Lower leg skin (tissue), 4 donors: ENCODE data around the gene ANKRD33B. TPM values are rescaled to one million over a fixed set of nuclear protein-coding genes. Genes with fewer than 3 reads are reported as not detected.

Source experiments
- DNase-seq, 2 donors: peaks; one replicate each; pipeline ENCODE4 v3.0.0-alpha.2; 2019; ENCODE audit warnings: low spot score in 2 of 2
- H3K4me3 ChIP-seq: fragments of 200-600 bp; sonication (generic); 2 replicates; pipeline ENCODE4 v1.5.1; 2017; ENCODE audit warnings: mild to moderate bottlenecking, low read depth; ENCODE audit not compliant: poor library complexity, severe bottlenecking
- POLR2A ChIP-seq, 2 donors: fragments of 450-650 bp; IDR thresholded peaks; one replicate each; pipeline ENCODE4 v1.6.1; 2016 to 2017; ENCODE audit warnings: antibody characterized with exemption in 2 of 2, mild to moderate bottlenecking in 1 of 2, moderate library complexity in 1 of 2
- WGBS, 2 donors: methylation state at CpG; one replicate each; pipeline ENCODE4 v1.1.5; 2018; 5-methylcytosine and 5-hydroxymethylcytosine counted together
- intact Hi-C: fragments of 100-400 bp; cut with DNase I; formaldehyde crosslinking; loops from one replicate; pipeline ENCODE4 v1.15.0; 2023; ENCODE audit warnings: low total_unique reads
- total RNA-seq, 4 donors: library from RNA; depleted of rRNA; stranded (reverse); fragments of >200 nt; gene quantifications; one replicate each; pipeline ENCODE4 v1.1.0, GENCODE V29; 2016
- TF ChIP-seq, protein P1 (sequence below), 3 donors: fragments of 450-650 bp; IDR thresholded peaks; one replicate each; pipeline ENCODE4 v1.5.1; 2016; ENCODE audit warnings: antibody characterized with exemption in 3 of 3, mild to moderate bottlenecking in 3 of 3, moderate library complexity in 2 of 3

ANKRD33B gene
- total RNA-seq, 4 donors from 2014 or later, result 12.6 to 35.4 (median 17.6) TPM

DNA sequence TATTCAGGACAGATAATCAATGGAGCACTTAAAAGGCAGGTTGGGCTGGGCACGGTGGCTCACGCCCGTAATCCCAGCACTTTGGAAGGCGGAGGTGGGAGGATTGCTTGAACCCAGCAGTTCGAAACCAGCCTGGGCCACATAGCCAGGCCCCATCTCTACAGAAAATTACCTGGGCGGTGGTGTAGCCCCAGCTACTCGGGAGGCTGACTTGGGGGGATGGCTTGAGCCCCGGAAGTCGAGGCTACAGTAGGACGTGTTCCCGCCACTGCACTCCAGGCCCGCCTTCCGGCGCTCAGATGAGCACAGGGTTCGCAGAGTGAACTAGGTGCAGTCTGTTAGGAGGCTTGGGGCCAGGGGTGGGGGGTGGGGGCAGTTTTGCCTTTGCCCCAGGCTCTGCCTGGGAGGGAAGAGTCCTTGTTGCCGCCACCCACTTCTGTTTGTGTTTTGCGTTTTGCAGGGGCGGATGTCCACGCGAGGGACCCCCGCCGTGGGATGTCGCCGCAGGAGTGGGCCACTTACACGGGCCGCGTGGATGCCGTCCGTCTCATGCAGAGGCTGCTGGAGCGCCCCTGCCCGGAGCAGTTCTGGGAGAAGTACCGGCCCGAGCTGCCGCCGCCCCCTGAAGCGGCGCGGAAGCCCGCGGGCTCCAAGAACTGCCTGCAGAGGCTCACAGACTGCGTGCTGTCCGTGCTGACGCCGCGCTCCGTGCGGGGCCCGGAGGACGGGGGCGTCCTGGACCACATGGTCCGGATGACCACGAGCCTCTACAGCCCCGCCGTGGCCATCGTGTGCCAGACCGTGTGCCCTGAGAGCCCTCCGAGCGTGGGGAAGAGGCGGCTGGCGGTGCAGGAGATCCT, 85.2 kb downstream of the ANKRD33B start:
- no peak overlapping the region for H3K4me3 ChIP-seq
- WGBS, 2 donors, result 77 to 93% methylated on average over 51 to 60 of the region's 60 CpGs
- no peak for TF ChIP-seq POLR2A (IDR thresholded peaks at IDR 0.05)
- peak in 1 of 2 donors; percentile 74 for DNase-seq
- intact Hi-C loops, result no loop called here

DNA sequence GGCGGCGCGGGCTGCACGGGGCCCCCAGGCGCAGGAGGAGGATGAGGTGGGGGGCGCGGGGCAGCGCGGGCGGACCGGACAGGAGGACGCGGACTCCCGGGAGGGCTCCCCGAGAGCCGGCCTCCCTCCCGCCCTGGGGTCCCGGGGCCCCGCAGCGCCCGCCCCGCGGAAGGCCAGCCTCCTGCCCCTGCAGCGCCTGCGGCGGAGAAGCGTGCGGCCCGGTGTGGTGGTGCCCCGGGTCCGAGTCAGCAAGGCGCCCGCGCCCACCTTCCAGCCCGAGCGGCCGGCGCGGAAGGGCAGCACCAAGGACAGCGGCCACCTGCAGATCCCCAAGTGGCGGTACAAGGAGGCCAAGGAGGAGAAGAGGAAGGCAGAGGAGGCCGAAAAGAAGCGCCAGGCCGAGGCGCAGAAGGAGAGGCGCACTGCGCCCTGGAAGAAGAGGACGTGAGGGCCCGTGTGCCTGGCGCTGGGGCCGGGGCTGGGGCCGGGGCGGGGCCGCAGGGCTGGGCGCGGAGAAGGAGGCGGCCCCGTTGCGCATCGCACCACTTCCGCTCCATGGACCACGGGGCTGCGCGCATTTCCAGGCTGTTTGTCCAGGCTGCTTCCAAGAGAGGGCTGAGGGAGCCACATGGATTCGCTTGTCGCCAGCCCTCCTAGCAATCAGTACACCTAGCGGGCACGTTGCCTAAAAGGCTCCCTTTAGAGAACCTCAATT, 86.0 kb downstream of the ANKRD33B start:
- DNase-seq, result peak in 1 of 2 donors; percentile 65
- TF ChIP-seq, protein P1, sequence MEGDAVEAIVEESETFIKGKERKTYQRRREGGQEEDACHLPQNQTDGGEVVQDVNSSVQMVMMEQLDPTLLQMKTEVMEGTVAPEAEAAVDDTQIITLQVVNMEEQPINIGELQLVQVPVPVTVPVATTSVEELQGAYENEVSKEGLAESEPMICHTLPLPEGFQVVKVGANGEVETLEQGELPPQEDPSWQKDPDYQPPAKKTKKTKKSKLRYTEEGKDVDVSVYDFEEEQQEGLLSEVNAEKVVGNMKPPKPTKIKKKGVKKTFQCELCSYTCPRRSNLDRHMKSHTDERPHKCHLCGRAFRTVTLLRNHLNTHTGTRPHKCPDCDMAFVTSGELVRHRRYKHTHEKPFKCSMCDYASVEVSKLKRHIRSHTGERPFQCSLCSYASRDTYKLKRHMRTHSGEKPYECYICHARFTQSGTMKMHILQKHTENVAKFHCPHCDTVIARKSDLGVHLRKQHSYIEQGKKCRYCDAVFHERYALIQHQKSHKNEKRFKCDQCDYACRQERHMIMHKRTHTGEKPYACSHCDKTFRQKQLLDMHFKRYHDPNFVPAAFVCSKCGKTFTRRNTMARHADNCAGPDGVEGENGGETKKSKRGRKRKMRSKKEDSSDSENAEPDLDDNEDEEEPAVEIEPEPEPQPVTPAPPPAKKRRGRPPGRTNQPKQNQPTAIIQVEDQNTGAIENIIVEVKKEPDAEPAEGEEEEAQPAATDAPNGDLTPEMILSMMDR (IDR thresholded peaks at IDR 0.05), result no peak
- WGBS, 2 donors, result 66 to 85% methylated on average over 49 to 60 of the region's 68 CpGs
- no peak overlapping the region for H3K4me3 ChIP-seq
- intact Hi-C loops, result no loop called here

DNA sequence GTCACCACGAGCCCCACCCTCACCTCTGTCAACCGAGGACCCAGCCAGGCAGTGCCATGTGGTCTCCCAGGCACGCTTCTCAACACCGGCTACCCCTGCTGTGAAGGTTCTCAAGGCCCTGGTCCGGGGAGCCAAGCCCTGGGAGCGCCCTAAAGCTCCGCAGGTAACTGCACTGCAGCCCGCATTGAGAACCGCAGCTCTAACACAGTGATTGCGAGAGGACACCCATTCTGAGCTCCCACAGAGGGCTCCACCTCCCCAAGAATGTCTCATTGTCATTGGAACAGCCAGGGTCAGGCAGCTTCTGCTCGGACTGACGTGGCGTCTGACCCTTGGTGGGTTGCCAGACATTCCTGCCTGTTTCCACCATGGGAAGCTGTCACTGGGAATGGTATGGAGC, 88.3 kb downstream of the ANKRD33B start:
- 93 to 94% methylated on average over 13 of the region's 13 CpGs for WGBS, 2 donors
- DNase-seq, result peak in 1 of 2 donors; percentile 70
- TF ChIP-seq, protein P1 (IDR thresholded peaks at IDR 0.05), result no peak
- no peak for TF ChIP-seq POLR2A (IDR thresholded peaks at IDR 0.05)

DNA sequence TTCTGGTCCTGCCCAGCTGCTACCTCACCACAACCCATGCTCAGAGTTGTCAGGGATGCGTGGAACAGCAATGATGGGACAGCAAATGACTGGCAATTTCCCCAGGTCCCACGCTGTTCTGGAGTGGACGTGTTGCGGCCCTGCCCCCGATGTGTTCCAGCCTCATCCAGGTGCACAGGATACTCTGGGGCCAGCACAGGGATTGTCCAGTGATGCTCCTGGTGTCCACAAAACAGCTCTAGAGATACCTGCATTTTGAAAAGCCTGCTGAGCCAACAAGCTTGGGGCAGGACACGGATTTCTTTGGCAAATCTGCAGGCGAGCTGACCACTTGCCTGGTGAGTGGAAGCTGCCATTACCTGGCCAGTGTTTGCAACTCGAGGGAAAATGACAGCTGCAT, 88.7 kb downstream of the ANKRD33B start:
- DNase-seq, result no peak
- no peak for TF ChIP-seq POLR2A (IDR thresholded peaks at IDR 0.05)
- TF ChIP-seq, protein P1 (IDR thresholded peaks at IDR 0.05), result no peak
- intact Hi-C loops, result no loop called here
- H3K4me3 ChIP-seq, result no peak overlapping the region
- WGBS, 2 donors, result 87 to 94% methylated on average over 8 of the region's 8 CpGs

More for the DNA sequence above, 88.3 kb downstream of the ANKRD33B start:
- intact Hi-C loops, result no loop called here
- H3K4me3 ChIP-seq, result no peak overlapping the region

DNA sequence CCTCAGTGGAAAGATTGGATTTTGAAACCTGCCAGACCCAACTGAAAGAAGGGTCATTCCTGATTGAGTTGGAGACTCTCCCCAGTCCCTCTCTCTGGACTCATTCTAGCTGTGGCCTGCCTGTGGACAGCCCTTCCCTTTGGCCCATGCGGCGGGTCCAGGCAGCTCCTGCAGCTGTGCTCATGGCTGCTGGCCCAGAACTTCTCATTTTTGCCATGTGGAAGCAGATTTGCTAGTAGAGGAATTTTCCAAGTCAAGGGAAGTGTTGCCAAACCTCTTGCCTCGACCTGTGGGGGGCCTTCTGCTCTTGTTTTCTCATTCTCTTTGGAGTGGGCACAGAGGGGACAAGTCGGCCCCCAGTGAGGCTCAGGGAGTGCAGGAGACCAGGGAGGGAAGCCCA, 89.2 kb downstream of the ANKRD33B start:
- intact Hi-C loops, result no loop called here
- 25 to 44% methylated on average over 4 of the region's 4 CpGs for WGBS, 2 donors

More for the DNA sequence above, 89.2 kb downstream of the ANKRD33B start:
- peak in 1 of 2 donors; percentile 78 for DNase-seq
- TF ChIP-seq, protein P1 (IDR thresholded peaks at IDR 0.05), result no peak
- no peak for TF ChIP-seq POLR2A (IDR thresholded peaks at IDR 0.05)
- no peak overlapping the region for H3K4me3 ChIP-seq
